ENCODE data around the gene IL18RAP.

DNA sequence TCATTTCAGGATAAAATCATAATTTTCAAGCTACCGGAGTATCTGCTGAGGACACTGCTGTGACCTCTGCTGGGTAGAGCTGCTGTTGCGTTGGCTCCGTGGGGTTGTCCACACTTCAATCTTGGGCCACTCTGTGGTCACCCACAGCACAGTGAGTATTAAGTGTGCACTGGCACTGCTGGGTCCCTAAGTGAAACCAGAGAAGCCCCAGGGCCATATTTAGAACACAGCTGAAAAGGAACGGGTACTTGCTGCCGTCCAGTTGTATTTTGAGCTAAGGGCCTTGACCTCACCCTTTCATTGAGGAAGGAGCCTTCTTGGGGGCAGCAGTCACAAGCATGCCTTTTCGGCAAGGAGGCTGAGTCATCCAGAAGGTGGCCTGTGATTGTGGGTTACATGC, 60.1 kb downstream of the IL18RAP start:
- TF ChIP-seq HDGF (IDR thresholded peaks at IDR 0.05; ENCODE audit: borderline replicate concordance) (no peak), FOXA1 (IDR thresholded peaks at IDR 0.05) (no peak), FOXK2 (IDR thresholded peaks at IDR 0.05) (no peak), SP1 (IDR thresholded peaks at IDR 0.05) (no peak), ARNT (IDR thresholded peaks at IDR 0.05) (no peak), BHLHE40 (IDR thresholded peaks at IDR 0.05; ENCODE audit: borderline replicate concordance) (no peak), FOXM1 (IDR thresholded peaks at IDR 0.05; ENCODE audit: borderline replicate concordance) (no peak), SUZ12 (IDR thresholded peaks at IDR 0.05) (no peak), ELF4 (IDR thresholded peaks at IDR 0.05) (no peak)

Data from HEK293T (cell line).